Upper lobe of left lung (tissue), 6 donors: Measurements from ENCODE around the gene PTCH2. TPM values are rescaled to one million over a fixed set of nuclear protein-coding genes. Genes with fewer than 3 reads are reported as not detected.

Experiments used
- ATAC-seq, 2 donors: fragments of 200-7000 bp; cut with Tn5 transposase; one replicate each; pipeline ENCODE4 v1.9.1; 2022; ENCODE audit warnings: mild to moderate bottlenecking in 2 of 2, moderate library complexity in 2 of 2; ENCODE audit not compliant: low FRiP score in 2 of 2
- DNase-seq, 2 donors: peaks; one replicate each; pipeline ENCODE4 v3.0.0-alpha.2; 2019 to 2020
- H3K27ac ChIP-seq, 4 donors: fragments of 200-600 bp; sonication (generic); one replicate each; pipeline ENCODE4 v1.5.1; 2016 to 2019
- H3K27me3 ChIP-seq, 4 donors: fragments of 200-600 bp; sonication (generic); one replicate each; pipeline ENCODE4 v1.5.1; 2017 to 2019
- H3K36me3 ChIP-seq, 4 donors: fragments of 200-600 bp; sonication (generic); one replicate each; pipeline ENCODE4 v1.5.1; 2016 to 2019
- H3K4me1 ChIP-seq, 4 donors: fragments of 200-600 bp; sonication (generic); one replicate each; pipeline ENCODE4 v1.5.1; 2018 to 2019
- H3K4me3 ChIP-seq, 4 donors: fragments of 200-600 bp; sonication (generic); one replicate each; pipeline ENCODE4 v1.5.1; 2017 to 2019; ENCODE audit warnings: mild to moderate bottlenecking in 2 of 4, moderate library complexity in 1 of 4
- H3K9me3 ChIP-seq, 4 donors: fragments of 200-600 bp; sonication (generic); one replicate each; pipeline ENCODE4 v1.5.1; 2018 to 2019
- EP300 ChIP-seq, 4 donors: sonication (generic); formaldehyde crosslinking; IDR thresholded peaks; one replicate each; pipeline ENCODE4 v1.5.1; 2017; ENCODE audit warnings: antibody characterized with exemption in 4 of 4, control low read depth in 2 of 4
- POLR2A ChIP-seq, 4 donors: fragments of 450-650 bp; IDR thresholded peaks; one replicate each; pipeline ENCODE4 v1.5.1; 2016 to 2017; ENCODE audit warnings: antibody characterized with exemption in 4 of 4, mild to moderate bottlenecking in 2 of 4
- POLR2AphosphoS5 ChIP-seq, 2 donors: sonication (generic); formaldehyde crosslinking; IDR thresholded peaks; one replicate each; pipeline ENCODE4 v1.5.1; 2017; ENCODE audit warnings: antibody characterized with exemption in 2 of 2
- WGBS, 2 donors: methylation state at CpG; one replicate each; pipeline ENCODE4 v1.1.5; 2017 to 2018; 5-methylcytosine and 5-hydroxymethylcytosine counted together
- small RNA-seq, 4 donors: library from RNA; depleted of rRNA; stranded (forward); fragments of <200 nt; gene quantifications; one replicate each; pipeline ENCODE3, GENCODE V24; 2016
- total RNA-seq, 6 donors: library from RNA; depleted of rRNA in 4 of 6; stranded (reverse); fragments of >200 nt in 4 of 6; gene quantifications; one replicate each; pipeline versions ENCODE4 v1.1.0 to v1.2.1, GENCODE V29; 2016 to 2021
- TF ChIP-seq, protein P1 (sequence below), 6 experiments: fragments of 450-650 bp in 4 of 6; fragments of 200-600 bp in 2 of 6; sonication (generic) in 2 of 6; IDR thresholded peaks; one replicate each; pipeline ENCODE4 v1.5.1; 2016 to 2019; ENCODE audit warnings: antibody characterized with exemption in 6 of 6
- donor health status: DM: no; HTN: no; CAD: no; lungs with moderate emphysema.
- donor health status: DM: no; HTN: yes; CAD: no; lungs with severe emphysema.

Gene PTCH2
- total RNA-seq, 6 donors from 2014 or later: 0.30 to 1.4 (median 0.82) TPM

DNA sequence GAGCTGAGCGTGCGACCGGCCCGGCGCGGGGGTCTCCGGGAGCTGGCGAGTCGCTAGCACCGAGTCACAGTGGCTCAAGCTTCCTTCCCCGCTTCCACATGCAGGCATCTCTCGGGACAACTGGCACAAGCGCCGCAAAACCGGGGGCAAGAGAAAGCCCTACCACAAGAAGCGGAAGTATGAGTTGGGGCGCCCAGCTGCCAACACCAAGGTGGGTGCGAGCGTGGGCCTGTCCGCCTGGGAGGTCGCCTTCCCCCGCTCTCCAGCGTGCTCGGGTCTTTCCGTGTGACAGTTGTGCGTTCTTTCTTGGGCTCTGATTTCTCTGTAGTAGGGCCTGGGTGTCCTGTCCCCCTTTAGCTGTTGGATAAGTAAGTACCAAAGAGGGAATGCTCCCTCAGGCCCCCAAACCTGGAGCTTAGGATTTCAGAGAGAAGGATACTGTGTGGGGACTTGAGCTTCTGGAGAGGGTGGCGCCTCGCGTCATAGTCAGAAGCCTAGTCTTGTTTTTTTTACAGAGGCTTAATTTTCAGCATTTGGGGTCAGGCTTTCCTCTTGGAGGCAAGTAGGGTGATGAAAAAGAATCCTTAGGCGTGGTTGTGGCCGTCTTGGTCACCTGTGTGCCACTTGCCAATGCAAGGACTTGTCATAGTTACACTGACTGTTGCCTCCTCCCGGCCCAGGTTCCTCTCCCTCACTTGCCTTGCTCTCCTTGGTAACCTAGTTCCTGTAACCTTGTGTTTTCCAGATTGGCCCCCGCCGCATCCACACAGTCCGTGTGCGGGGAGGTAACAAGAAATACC is 66.9 kb downstream of the PTCH2 start:
- Histone ChIP-seq H3K9me3 (no peaks in the 10 kb centered on the region), H3K27ac (peak overlapping the region; percentile 86 to 94 (median 94)), H3K36me3 (peaks cover 11 to 50% (median 44%) of the 10 kb centered on the region in 4 donors), H3K27me3 (no peaks in the 10 kb centered on the region), H3K4me1 (peaks cover 16 to 33% (median 24%) of the 10 kb centered on the region in 4 donors), H3K4me3 (peak overlapping the region; percentile 70 to 91 (median 80))
- ATAC-seq (peak; percentile 23 to 43), DNase-seq (peak in 1 of 2 donors; percentile 44)
- WGBS, 2 donors: 9 to 22% methylated on average over 14 to 20 of the region's 36 CpGs
- TF ChIP-seq POLR2A (IDR thresholded peaks at IDR 0.05) (no peak), EP300 (IDR thresholded peaks at IDR 0.05) (no peak), POLR2AphosphoS5 (IDR thresholded peaks at IDR 0.05) (no peak)
- TF ChIP-seq, protein P1, sequence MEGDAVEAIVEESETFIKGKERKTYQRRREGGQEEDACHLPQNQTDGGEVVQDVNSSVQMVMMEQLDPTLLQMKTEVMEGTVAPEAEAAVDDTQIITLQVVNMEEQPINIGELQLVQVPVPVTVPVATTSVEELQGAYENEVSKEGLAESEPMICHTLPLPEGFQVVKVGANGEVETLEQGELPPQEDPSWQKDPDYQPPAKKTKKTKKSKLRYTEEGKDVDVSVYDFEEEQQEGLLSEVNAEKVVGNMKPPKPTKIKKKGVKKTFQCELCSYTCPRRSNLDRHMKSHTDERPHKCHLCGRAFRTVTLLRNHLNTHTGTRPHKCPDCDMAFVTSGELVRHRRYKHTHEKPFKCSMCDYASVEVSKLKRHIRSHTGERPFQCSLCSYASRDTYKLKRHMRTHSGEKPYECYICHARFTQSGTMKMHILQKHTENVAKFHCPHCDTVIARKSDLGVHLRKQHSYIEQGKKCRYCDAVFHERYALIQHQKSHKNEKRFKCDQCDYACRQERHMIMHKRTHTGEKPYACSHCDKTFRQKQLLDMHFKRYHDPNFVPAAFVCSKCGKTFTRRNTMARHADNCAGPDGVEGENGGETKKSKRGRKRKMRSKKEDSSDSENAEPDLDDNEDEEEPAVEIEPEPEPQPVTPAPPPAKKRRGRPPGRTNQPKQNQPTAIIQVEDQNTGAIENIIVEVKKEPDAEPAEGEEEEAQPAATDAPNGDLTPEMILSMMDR (IDR thresholded peaks at IDR 0.05): no peak

DNA sequence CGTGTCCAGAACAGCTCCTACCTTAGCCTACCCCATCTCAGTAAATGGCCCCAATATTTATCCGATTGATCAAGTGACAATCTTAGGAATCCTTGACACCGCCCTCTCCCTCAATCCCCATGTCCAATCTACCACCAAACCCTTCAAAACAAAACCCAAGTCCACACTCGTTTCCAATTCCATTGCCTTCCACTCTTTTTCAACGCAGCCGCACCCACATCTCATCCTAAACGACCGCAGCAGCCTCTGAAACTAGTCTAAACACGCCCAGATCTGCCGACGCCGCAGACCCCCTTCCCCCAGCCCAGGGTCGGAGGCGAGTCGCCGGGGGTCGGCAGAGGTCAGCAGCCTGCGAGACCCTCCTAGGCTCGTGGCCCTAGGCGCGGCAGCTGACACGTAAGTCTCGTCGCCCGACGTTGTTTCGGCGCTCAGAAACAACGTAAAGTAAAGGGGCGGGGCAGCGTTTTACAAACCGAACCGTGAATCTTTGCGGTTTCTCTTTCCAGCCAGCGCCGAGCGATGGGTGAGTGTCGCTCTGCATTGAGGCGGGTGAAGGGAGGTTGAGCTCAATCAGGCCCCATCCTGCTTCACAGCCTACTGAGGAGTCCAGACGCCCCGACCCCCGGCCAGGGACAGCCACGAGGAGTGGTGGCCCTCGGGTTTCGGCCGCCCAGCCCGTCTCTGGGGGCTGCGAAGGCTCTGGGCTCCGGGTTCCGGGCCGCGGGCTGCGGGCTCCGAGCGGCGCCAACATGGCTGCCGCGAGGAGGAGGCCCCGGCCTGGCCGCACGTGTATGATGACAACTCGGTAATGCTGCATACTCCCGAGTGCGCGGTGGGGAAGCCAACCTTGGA is 67.7 kb downstream of the PTCH2 start, which contains the start of gene RPS8:
RPS8 (plus strand) TSS at position 463 of the 852 bp plus-strand sequence; CDS start at position 520, 57 bp downstream.
- peaks cover 16 to 33% (median 24%) of the 10 kb centered on the region in 4 donors for H3K4me1 ChIP-seq
- ATAC-seq (peak; percentile 90 to 96), DNase-seq (peak; percentile 91 to 92)
- 0 to 1% methylated on average over 22 to 49 of the region's 65 CpGs for WGBS, 2 donors
- H3K27ac ChIP-seq: peak within 1 kb of the TSS; percentile 86 to 94 (median 94)
- peaks cover 11 to 42% (median 36%) of the 10 kb centered on the region in 4 donors for H3K36me3 ChIP-seq
- H3K4me3 ChIP-seq: peak within 1 kb of the TSS; percentile 70 to 91 (median 80)
- no peaks in the 10 kb centered on the region for H3K27me3 ChIP-seq
- TF ChIP-seq POLR2AphosphoS5 (IDR thresholded peaks at IDR 0.05): peak; percentile 98 to 99
- TF ChIP-seq POLR2A (IDR thresholded peaks at IDR 0.05): peak; percentile 56 to 98 (median 92)
- TF ChIP-seq, protein P1 (IDR thresholded peaks at IDR 0.05): peak in 2 of 6 experiments; percentile 16 to 17
- peak in 1 of 4 donors; percentile 68 for TF ChIP-seq EP300 (IDR thresholded peaks at IDR 0.05)
- H3K9me3 ChIP-seq: no peaks in the 10 kb centered on the region

Small RNAs within 50 kb of the gene (small RNA-seq; reads per million reads assigned to genes)
- gene AL136380.1 (0 reads per million in 4 donors), gene SNORD38A (474 to 1,024 (median 630) reads per million in 4 donors), gene SNORD38B (0 reads per million in 4 donors), gene SNORD46 (539 to 2,221 (median 1,338) reads per million in 4 donors), gene SNORD55 (0 reads per million in 4 donors)

Other genes with a start within 250 kb of the PTCH2 start
- 10 to 100 TPM; 10.7 to 46.1 (median 19.7) TPM for gene TMEM53, start 168.8 kb downstream of the PTCH2 start, total RNA-seq
- gene ARMH1, start 168.5 kb downstream of the PTCH2 start, total RNA-seq: 10 to 100 TPM in 4 of 6 donors, 1 to 10 TPM in 2; 4.6 to 29.3 (median 13.0) TPM
- gene RNU5D-1, start 112.1 kb downstream of the PTCH2 start, total RNA-seq: not detected
- gene KIF2C, start 103.4 kb downstream of the PTCH2 start, total RNA-seq: 1 to 10 TPM in 5 of 6 donors, not detected in 1; 1.5 to 2.7 (median 2.6) TPM
- 1,000 to 10,000 TPM in 4 of 6 donors, 100 to 1,000 TPM in 2; 507 to 1,439 (median 1,183) TPM for gene RPS8, start 67.7 kb downstream of the PTCH2 start, total RNA-seq
- 1 to 10 TPM in 3 of 6 donors, under 1 TPM in 3; 0.30 to 9.1 (median 0.81) TPM for gene BEST4, start 55.1 kb downstream of the PTCH2 start, total RNA-seq
- gene PLK3, start 42.9 kb downstream of the PTCH2 start, total RNA-seq: 10 to 100 TPM; 24.9 to 72.4 (median 49.6) TPM
- gene DYNLT4, start 35.9 kb downstream of the PTCH2 start, total RNA-seq: 10 to 100 TPM in 4 of 6 donors, 1 to 10 TPM in 2; 1.2 to 38.8 (median 10.9) TPM
- gene BTBD19, start 34.7 kb downstream of the PTCH2 start, total RNA-seq: 10 to 100 TPM in 4 of 6 donors, 1 to 10 TPM in 2; 5.1 to 63.9 (median 17.8) TPM
- gene EIF2B3, start 143.3 kb upstream of the PTCH2 start, total RNA-seq: 10 to 100 TPM; 16.8 to 23.5 (median 21.8) TPM
- gene HECTD3, start 168.1 kb upstream of the PTCH2 start, total RNA-seq: 100 to 1,000 TPM in 1 of 6 donors, 10 to 100 TPM in 5; 30.6 to 116 (median 51.2) TPM
- 10 to 100 TPM; 38.6 to 76.3 (median 63.3) TPM for gene UROD, start 169.0 kb upstream of the PTCH2 start, total RNA-seq